GM12892 (cell line): ENCODE measurements around the gene FALEC.

Experiments
- POLR2A ChIP-seq: IDR thresholded peaks from 2 replicates; pipeline ENCODE4 v1.6.1; 2011; ENCODE audit warnings: low read depth, low read length, control low read depth
- POLR2AphosphoS5 ChIP-seq: IDR thresholded peaks from 2 replicates; pipeline ENCODE4 v1.6.1; 2011; ENCODE audit warnings: low read depth, low read length, control low read depth

GRCh38 chr1:150513351-150513791 lies 2.2 kb upstream of the FALEC start:
- TF ChIP-seq POLR2AphosphoS5 (no peak), POLR2A (no peak)
